H1 (cell line): Measurements from ENCODE around the gene GRAMD4. TPM values are rescaled to one million over a fixed set of nuclear protein-coding genes. Genes with fewer than 3 reads are reported as not detected.

Experiments used
- CTCF ChIA-PET: fragments of 300-600 bp; sonication (Branson Sonifier 250); formaldehyde crosslinking; loops from one replicate; lab custom pipeline; 2021; ENCODE audit not compliant: partially characterized antibody; lab: Charles Lee
- POLR2A ChIA-PET: fragments of 300-600 bp; sonication (Branson Sonifier 250); formaldehyde crosslinking; loops from one replicate; lab custom pipeline; 2021; ENCODE audit warnings: inconsistent platforms; ENCODE audit not compliant: partially characterized antibody; lab: Charles Lee
- DNase-seq, 2 experiments: peaks; one replicate each; pipeline versions ENCODE4 v3.0.0 to v3.0.0-alpha.2; 2010 to 2022; ENCODE audit warnings: low spot score in 2 of 2, low read depth in 1 of 2, mixed read lengths in 1 of 2
- FAIRE-seq: peaks from 2 replicates; lab custom pipeline; 2011; peaks lifted over from hg19 to GRCh38; lab: Jason Lieb, UNC
- H2AFZ ChIP-seq: 2 replicates; pipeline ENCODE4 v1.8.1; 2012; ENCODE audit warnings: low read length, inconsistent platforms
- H2AK5ac ChIP-seq: 2 replicates; pipeline ENCODE4 v1.6.1; 2013; ENCODE audit warnings: low read depth, low read length
- H2BK120ac ChIP-seq: replicated peaks from 2 replicates; pipeline ENCODE3; 2013; ENCODE audit warnings: low read depth, low read length, inconsistent platforms
- H2BK12ac ChIP-seq: 2 replicates; pipeline ENCODE4 v1.6.1; 2013; ENCODE audit warnings: low read depth, low read length
- H2BK15ac ChIP-seq: 2 replicates; pipeline ENCODE4 v1.6.1; 2013; ENCODE audit warnings: low read length
- H2BK20ac ChIP-seq: 2 replicates; pipeline ENCODE4 v1.6.1; 2013; ENCODE audit warnings: low read length
- H2BK5ac ChIP-seq: 2 replicates; pipeline ENCODE4 v1.6.1; 2013; ENCODE audit warnings: low read depth, low read length
- H3K14ac ChIP-seq: 2 replicates; pipeline ENCODE4 v1.6.1; 2013; ENCODE audit warnings: inconsistent platforms; ENCODE audit not compliant: insufficient read length
- H3K18ac ChIP-seq: 2 replicates; pipeline ENCODE4 v1.6.1; 2013; ENCODE audit warnings: low read length; ENCODE audit errors: extremely low read depth
- H3K23ac ChIP-seq: 2 replicates; pipeline ENCODE4 v1.6.1; 2013; ENCODE audit warnings: inconsistent platforms; ENCODE audit not compliant: insufficient read length
- H3K23me2 ChIP-seq: 2 replicates; pipeline ENCODE4 v1.6.1; 2013; ENCODE audit warnings: low read depth, low read length
- H3K27ac ChIP-seq: 2 replicates; pipeline ENCODE4 v1.6.1; 2011; ENCODE audit warnings: low read depth, low read length, inconsistent platforms
- H3K27me3 ChIP-seq, 4 experiments: replicated peaks in 1 of 4; 1 replicate in 1 of 4; 2 replicates in 3 of 4; pipeline versions ENCODE4 v1.6.1 to v1.8.1; 2011 to 2013; ENCODE audit warnings: low read length in 3 of 4, mild to moderate bottlenecking in 3 of 4, inconsistent platforms in 2 of 4, mixed read lengths in 2 of 4, moderate library complexity in 1 of 4; ENCODE audit not compliant: control insufficient read depth in 3 of 4, insufficient read depth in 3 of 4; ENCODE audit errors: extremely low read depth in 1 of 4
- H3K36me3 ChIP-seq, 4 experiments: 2 replicates each; pipeline versions ENCODE4 v1.6.1 to v1.8.1; 2011 to 2013; ENCODE audit warnings: mild to moderate bottlenecking in 4 of 4, low read length in 3 of 4, moderate library complexity in 2 of 4, control low read depth in 1 of 4, inconsistent platforms in 1 of 4; ENCODE audit not compliant: insufficient read depth in 4 of 4, control insufficient read depth in 2 of 4
- H3K4ac ChIP-seq: replicated peaks from 2 replicates; pipeline ENCODE3; 2013; ENCODE audit warnings: low read length, low read depth, mixed read lengths, inconsistent platforms; ENCODE audit not compliant: insufficient read length
- H3K4me1 ChIP-seq, 4 experiments: replicated peaks in 1 of 4; 1 replicate in 1 of 4; 2 replicates in 3 of 4; pipeline versions ENCODE4 v1.6.1 to v1.8.1; 2011 to 2013; ENCODE audit warnings: low read length in 3 of 4, inconsistent platforms in 2 of 4, mixed read lengths in 1 of 4; ENCODE audit not compliant: insufficient read depth in 4 of 4, control insufficient read depth in 3 of 4
- H3K4me2 ChIP-seq, 2 experiments: 2 replicates each; pipeline versions ENCODE4 v1.6.1 to v1.8.1; 2011 to 2013; ENCODE audit warnings: low read depth in 2 of 2, low read length in 2 of 2, control low read depth in 1 of 2, inconsistent platforms in 1 of 2, mild to moderate bottlenecking in 1 of 2; ENCODE audit not compliant: insufficient read depth in 1 of 2
- H3K4me3 ChIP-seq, 4 experiments: fragments of 200-600, 300-600 bp in 1 of 4; sonication (generic), shearing (Covaris generic), sonication (Bioruptor Twin) in 1 of 4; 2 replicates each; pipeline versions ENCODE4 v1.5.1 to v1.8.1; 2011 to 2016; ENCODE audit warnings: low read length in 4 of 4, low read depth in 3 of 4, control low read depth in 2 of 4, inconsistent platforms in 2 of 4, mild to moderate bottlenecking in 2 of 4, mixed read lengths in 1 of 4, moderate library complexity in 1 of 4; ENCODE audit not compliant: insufficient read depth in 2 of 4; ENCODE audit errors: extremely low read depth in 1 of 4
- H3K56ac ChIP-seq: replicated peaks from 2 replicates; pipeline ENCODE3; 2013; ENCODE audit warnings: low read depth, mild to moderate bottlenecking, mixed read lengths, low read length, inconsistent platforms; ENCODE audit not compliant: insufficient read length
- H3K79me1 ChIP-seq: 2 replicates; pipeline ENCODE4 v1.6.1; 2013; ENCODE audit warnings: low read depth, low read length, control low read depth
- H3K79me2 ChIP-seq, 2 experiments: 2 replicates each; pipeline versions ENCODE4 v1.6.1 to v1.8.1; 2012 to 2013; ENCODE audit warnings: low read length in 2 of 2, mild to moderate bottlenecking in 2 of 2, inconsistent platforms in 1 of 2; ENCODE audit not compliant: insufficient read depth in 2 of 2, control insufficient read depth in 1 of 2
- H3K9ac ChIP-seq, 4 experiments: replicated peaks in 1 of 4; 1 replicate in 1 of 4; 2 replicates in 3 of 4; pipeline versions ENCODE4 v1.6.1 to v1.8.1; 2011 to 2013; ENCODE audit warnings: low read depth in 3 of 4, low read length in 3 of 4, control low read depth in 2 of 4, mild to moderate bottlenecking in 2 of 4, moderate library complexity in 2 of 4, inconsistent platforms in 1 of 4; ENCODE audit errors: extremely low read depth in 1 of 4
- H3K9me3 ChIP-seq, 2 experiments: 2 replicates each; pipeline versions ENCODE4 v1.6.1 to v1.8.1; 2012 to 2013; ENCODE audit warnings: mild to moderate bottlenecking in 2 of 2, moderate library complexity in 2 of 2, control low read depth in 1 of 2, inconsistent platforms in 1 of 2, low read depth in 1 of 2, low read length in 1 of 2, mixed read lengths in 1 of 2; ENCODE audit not compliant: insufficient read depth in 2 of 2
- H4K20me1 ChIP-seq, 2 experiments: replicated peaks in 1 of 2; 2 replicates each; pipeline versions ENCODE3 to v1.8.1; 2011 to 2013; ENCODE audit warnings: inconsistent platforms in 2 of 2, low read length in 2 of 2, mild to moderate bottlenecking in 1 of 2; ENCODE audit not compliant: insufficient read depth in 2 of 2, control insufficient read depth in 1 of 2
- H4K5ac ChIP-seq: 2 replicates; pipeline ENCODE4 v1.6.1; 2013; ENCODE audit warnings: low read length, low read depth, mixed read lengths, inconsistent platforms; ENCODE audit not compliant: insufficient read length
- H4K8ac ChIP-seq: 2 replicates; pipeline ENCODE4 v1.8.0; 2013; ENCODE audit warnings: mild to moderate bottlenecking, moderate library complexity, low read length, inconsistent platforms; ENCODE audit not compliant: insufficient read depth; ENCODE audit errors: extremely low read depth
- H4K91ac ChIP-seq: replicated peaks from 2 replicates; pipeline ENCODE3; 2013; ENCODE audit warnings: low read length, mixed read lengths, inconsistent platforms; ENCODE audit not compliant: insufficient read length
- GABPA ChIP-seq: IDR thresholded peaks from 2 replicates; pipeline ENCODE4 v1.6.1; 2011; ENCODE audit warnings: mild to moderate bottlenecking, low read length, moderate library complexity, borderline replicate concordance; ENCODE audit not compliant: insufficient read depth
- HDAC6 ChIP-seq: IDR thresholded peaks from one replicate; pipeline ENCODE4 v1.7.1; 2012; ENCODE audit warnings: low read depth, mild to moderate bottlenecking, inconsistent platforms, low read length, moderate library complexity
- KDM4A ChIP-seq: IDR thresholded peaks from one replicate; pipeline ENCODE4 v1.7.1; 2012; ENCODE audit warnings: low read depth, mild to moderate bottlenecking, moderate library complexity, low read length, inconsistent platforms; ENCODE audit not compliant: severe bottlenecking
- MAFK ChIP-seq: IDR thresholded peaks from 2 replicates; pipeline ENCODE4 v1.6.1; 2012; ENCODE audit warnings: low read depth, mild to moderate bottlenecking, improper control_type of control experiment, low read length
- PHF8 ChIP-seq: fragments of 200-600 bp; sonication (generic); conservative IDR thresholded peaks from 2 replicates; pipeline ENCODE4 v1.7.1; 2012; ENCODE audit warnings: low read depth, mild to moderate bottlenecking, inconsistent platforms, low read length, moderate library complexity
- RXRA ChIP-seq: IDR thresholded peaks from 2 replicates; pipeline ENCODE4 v1.6.1; 2011; ENCODE audit warnings: low read depth, mild to moderate bottlenecking, low read length, moderate library complexity; ENCODE audit not compliant: insufficient read depth
- SIRT6 ChIP-seq: IDR thresholded peaks from one replicate; pipeline ENCODE4 v1.7.1; 2012; ENCODE audit warnings: low read length, inconsistent platforms
- SRF ChIP-seq: IDR thresholded peaks from 2 replicates; pipeline ENCODE4 v1.6.1; 2011; ENCODE audit warnings: mild to moderate bottlenecking, low read depth, low read length, moderate library complexity
- TBP ChIP-seq: IDR thresholded peaks from 2 replicates; pipeline ENCODE4 v1.6.1; 2011; ENCODE audit warnings: low read depth, low read length, improper control_type of control experiment
- WGBS, 2 experiments: shearing (Covaris generic) in 1 of 2; methylation state at CpG; one replicate each; pipeline versions ENCODE4 v1.1.6 to v1.1.7; 2013 to 2015; ENCODE audit warnings: low lambda C conversion rate in 2 of 2, mixed read lengths in 2 of 2, inconsistent platforms in 1 of 2, low coverage in 1 of 2, missing lambda C conversion rate in 1 of 2; ENCODE audit not compliant: insufficient replicate concordance in 2 of 2, insufficient coverage in 1 of 2, insufficient read length in 1 of 2; ENCODE audit errors: extremely low coverage in 1 of 2, missing lambda C conversion rate in 1 of 2; 5-methylcytosine and 5-hydroxymethylcytosine counted together
- polyA plus RNA-seq, 7 experiments: library from polyadenylated mRNA; depleted of rRNA in 3 of 7; stranded (reverse) in 5 of 7; unstranded in 2 of 7; fragments of >200 nt in 5 of 7; fragments of 200-250 nt in 2 of 7; gene quantifications; 1 replicate in 5 of 7; 2 replicates in 1 of 7; 4 replicates in 1 of 7; pipeline versions ENCODE4 v1.2.1 to v1.2.3, GENCODE V29; 2011 to 2013; ENCODE audit warnings: missing spikeins in 2 of 7, mixed read lengths in 2 of 7
- total RNA-seq: library from RNA; stranded (reverse); fragmentation: NEBNext Ultra II Directional; extraction: Animal tissue kit (Norgen Biotek cat#: 25700); gene quantifications from 2 replicates; pipeline ENCODE4 v1.2.1, GENCODE V29; 2021

Gene GRAMD4
- total and polyA plus RNA-seq, 2 of the 8 experiments (the other 6 are each of a cell fraction or from before 2014, with no cell fraction given): 7.9 to 25.6 TPM

- Histone ChIP-seq H3K36me3 (no peaks in the 10 kb centered on the region), H3K4me2 (no peak overlapping the region), H2BK20ac (no peak overlapping the region), H3K27me3 (no peaks in the 10 kb centered on the region), H3K79me2 (peaks cover 0 to 30% of the 10 kb centered on the region in 2 experiments; a peak in 3 of 4 replicates), H2BK12ac (no peak overlapping the region), H3K23me2 (no peaks in the 10 kb centered on the region), H3K18ac (no peak overlapping the region), H3K9me3 (no peaks in the 10 kb centered on the region), H4K20me1 (peaks cover 0 to 32% of the 10 kb centered on the region in 2 experiments), H3K4me1 (peaks cover 0 to 11% (median 9%) of the 10 kb centered on the region in 4 experiments; a peak in 6 of 7 replicates), H2BK15ac (no peak overlapping the region), H2AFZ (no peak overlapping the region), H4K5ac (no peak overlapping the region), H3K9ac (no peak overlapping the region), H3K14ac (no peak overlapping the region), H3K27ac (no peak overlapping the region), H3K56ac (no peak overlapping the region), H3K79me1 (peaks cover 17% of the 10 kb centered on the region), H2AK5ac (no peak overlapping the region), H2BK120ac (no peak overlapping the region), H4K8ac (peak overlapping the region; percentile 65; the same call in 1 of the 2 replicates), H3K4me3 (no peak overlapping the region), H3K23ac (no peak overlapping the region), H3K4ac (no peak overlapping the region), H4K91ac (no peak overlapping the region), H2BK5ac (no peak overlapping the region)
- DNase-seq: no peak
- WGBS, 2 experiments: 92% methylated on average over 10 of the region's 11 CpGs; no CpG with 5 or more reads in 1 of the 2 experiments
- POLR2A ChIA-PET: interaction anchor here (0.7 to 2.4 kb wide), 3 partner anchors 8 to 41 kb away, joined by 3 to 11 read pairs (median 3); partner anchors contain the start of gene TBC1D22A
- CTCF ChIA-PET: interaction anchor here (0.6 kb wide), 1 partner anchor 8 kb away, joined by 3 read pairs; no protein-coding TSS in a partner anchor
- FAIRE-seq: no peak
- TF ChIP-seq GABPA: no peak
- TF ChIP-seq RXRA: no peak
- no peak for TF ChIP-seq SIRT6
- TF ChIP-seq TBP: no peak
- no peak for TF ChIP-seq PHF8
- no peak for TF ChIP-seq KDM4A
- no peak for TF ChIP-seq MAFK
- no peak for TF ChIP-seq SRF
- TF ChIP-seq HDAC6: no peak
Measured at GRCh38 chr22:46728470-46728869, 108.3 kb downstream of the GRAMD4 start.
